GM23338 (cell line): ENCODE results near the gene TFEB. TPM values are rescaled to one million over a fixed set of nuclear protein-coding genes. Genes with fewer than 3 reads are reported as not detected.

ENCODE experiments used
- ATAC-seq: fragments of 200-7000 bp; cut with Tn5 transposase; 3 replicates; pipeline ENCODE4 v1.9.1; 2020
- DNase-seq: peaks from one replicate; pipeline ENCODE4 v3.0.0-alpha.2; 2015; ENCODE audit warnings: low spot score
- H2AFZ ChIP-seq: fragments of 200-600 bp; sonication (generic); 2 replicates; pipeline ENCODE4 v1.8.0; 2016; ENCODE audit warnings: antibody characterized with exemption, mild to moderate bottlenecking, moderate library complexity
- H3F3A ChIP-seq: fragments of 200-600 bp; sonication (generic); replicated peaks from 2 replicates; pipeline ENCODE4 v1.8.0; 2017; ENCODE audit warnings: antibody characterized with exemption, mixed run types, low read depth
- H3K27ac ChIP-seq: fragments of 200-600 bp; sonication (generic); 2 replicates; pipeline ENCODE4 v1.6.1; 2016; ENCODE audit warnings: low read depth
- H3K27me3 ChIP-seq: fragments of 200-600 bp; sonication (generic); 2 replicates; pipeline ENCODE4 v1.8.0; 2016; ENCODE audit warnings: mild to moderate bottlenecking, mixed run types, moderate library complexity; ENCODE audit not compliant: insufficient read depth
- H3K36me3 ChIP-seq: fragments of 200-600 bp; sonication (generic); 2 replicates; pipeline ENCODE4 v1.8.0; 2016; ENCODE audit warnings: mild to moderate bottlenecking; ENCODE audit not compliant: insufficient read depth
- H3K4me1 ChIP-seq: fragments of 200-600 bp; sonication (generic); 2 replicates; pipeline ENCODE4 v1.8.0; 2016; ENCODE audit warnings: mild to moderate bottlenecking, moderate library complexity; ENCODE audit not compliant: insufficient read depth
- H3K4me2 ChIP-seq: fragments of 200-600 bp; sonication (generic); 2 replicates; pipeline ENCODE4 v1.7.1; 2017; ENCODE audit warnings: mixed run types
- H3K4me3 ChIP-seq: fragments of 200-600 bp; sonication (generic); 2 replicates; pipeline ENCODE4 v1.6.1; 2016; ENCODE audit warnings: mixed run types
- H3K79me2 ChIP-seq: fragments of 200-600 bp; sonication (generic); replicated peaks from 2 replicates; pipeline ENCODE4 v1.8.0; 2017; ENCODE audit warnings: mild to moderate bottlenecking; ENCODE audit not compliant: insufficient read depth
- H3K9me2 ChIP-seq: fragments of 200-600 bp; sonication (generic); 2 replicates; pipeline ENCODE4 v1.8.0; 2017; ENCODE audit not compliant: insufficient read depth
- H4K20me1 ChIP-seq: fragments of 200-600 bp; sonication (generic); replicated peaks from 2 replicates; pipeline ENCODE4 v1.8.0; 2017; ENCODE audit warnings: mild to moderate bottlenecking; ENCODE audit not compliant: insufficient read depth
- H3K27ac Mint-ChIP-seq: 2 replicates; pipeline ENCODE4 v1.8.0; 2020; ENCODE audit warnings: inconsistent platforms, mild to moderate bottlenecking, moderate library complexity, mixed read lengths
- H3K27me3 Mint-ChIP-seq: 3 replicates; pipeline ENCODE4 v1.8.0; 2022; ENCODE audit warnings: low read depth, mild to moderate bottlenecking, moderate library complexity, mixed read lengths, inconsistent platforms; ENCODE audit not compliant: insufficient read depth, poor library complexity
- H3K36me3 Mint-ChIP-seq: 3 replicates; pipeline ENCODE4 v1.8.0; 2021; ENCODE audit warnings: low read depth, mild to moderate bottlenecking, inconsistent platforms, moderate library complexity, mixed read lengths
- H3K4me1 Mint-ChIP-seq: 3 replicates; pipeline ENCODE4 v1.8.0; 2020; ENCODE audit warnings: mild to moderate bottlenecking, inconsistent platforms, mixed read lengths
- H3K4me3 Mint-ChIP-seq: 3 replicates; pipeline ENCODE4 v1.8.0; 2021; ENCODE audit warnings: moderate library complexity, mild to moderate bottlenecking, inconsistent platforms, mixed read lengths
- H3K9me3 Mint-ChIP-seq: 3 replicates; pipeline ENCODE4 v1.8.0; 2020; ENCODE audit warnings: moderate library complexity, mild to moderate bottlenecking, inconsistent platforms, mixed read lengths
- CREB1 ChIP-seq: fragments of 250-450 bp; sonication (Bioruptor Pico); IDR thresholded peaks from 2 replicates; pipeline ENCODE4 v1.5.0; 2020; ENCODE audit warnings: low read depth, mild to moderate bottlenecking, moderate library complexity
- CTCF ChIP-seq, 2 experiments: fragments of 200-600 bp in 1 of 2; sonication (generic) in 1 of 2; conservative IDR thresholded peaks; 2 replicates each; pipeline versions ENCODE4 v1.5.1 to v1.6.1; 2016 to 2017; ENCODE audit warnings: antibody characterized with exemption in 2 of 2, low read depth in 2 of 2, mild to moderate bottlenecking in 2 of 2, moderate library complexity in 1 of 2
- EZH2 ChIP-seq: fragments of 200-600 bp; sonication (generic); IDR thresholded peaks from one replicate; pipeline ENCODE4 v1.8.0; 2017; ENCODE audit warnings: antibody characterized with exemption, mild to moderate bottlenecking, low read depth; ENCODE audit not compliant: unreplicated experiment
- EZH2phosphoT487 ChIP-seq: fragments of 200-600 bp; sonication (generic); IDR thresholded peaks from one replicate; pipeline ENCODE4 v1.8.1; 2018; ENCODE audit warnings: antibody characterized with exemption; ENCODE audit not compliant: unreplicated experiment
- NANOG ChIP-seq: IDR thresholded peaks from 2 replicates; pipeline ENCODE4 v1.6.1; 2016; ENCODE audit warnings: antibody characterized with exemption, borderline replicate concordance
- POLR2AphosphoS5 ChIP-seq: IDR thresholded peaks from 2 replicates; pipeline ENCODE4 v1.6.1; 2016; ENCODE audit warnings: antibody characterized with exemption, low read depth
- REST ChIP-seq: IDR thresholded peaks from one replicate; pipeline ENCODE4 v1.6.1; 2018; ENCODE audit warnings: antibody characterized with exemption; ENCODE audit not compliant: unreplicated experiment
- ZNF114 ChIP-seq: fragments of 250-450 bp; sonication (Bioruptor Pico); IDR thresholded peaks from 2 replicates; pipeline ENCODE4 v1.5.0; 2020; ENCODE audit warnings: mild to moderate bottlenecking, moderate library complexity
- ZNF462 ChIP-seq: fragments of 250-450 bp; sonication (Bioruptor Pico); IDR thresholded peaks from 2 replicates; pipeline ENCODE4 v1.5.0; 2020; ENCODE audit warnings: mild to moderate bottlenecking, moderate library complexity
- polyA plus RNA-seq: library from polyadenylated mRNA; unstranded; fragments of >200 nt; fragmentation: Nextera tagmentation; extraction: Ambion mirVana; gene quantifications from 2 replicates; pipeline ENCODE4 v1.2.1, GENCODE V29; 2016
- total RNA-seq: library from RNA; depleted of rRNA; stranded (reverse); fragments of >200 nt; shearing (Covaris generic); gene quantifications from 2 replicates; pipeline ENCODE4 v1.2.3, GENCODE V29; 2014

The TFEB gene
- total and polyA plus RNA-seq, 2 experiments from 2014 or later: 1.3 to 4.3 TPM

- TF ChIP-seq CREB1 (no peak), REST (no peak), EZH2phosphoT487 (no peak), EZH2 (no peak), NANOG (no peak)
These were observed 43.9 kb downstream of the TFEB start (continued) for GRCh38 chr6:41691426-41692079.

GRCh38 chr6:41690541-41691330, 44.7 kb downstream of the TFEB start:
- H3K27ac ChIP-seq: no peak overlapping the region
- no peaks in the 10 kb centered on the region for H3F3A ChIP-seq
- no peak overlapping the region for H3K4me2 ChIP-seq
- H2AFZ ChIP-seq: no peak overlapping the region
- Mint-ChIP-seq H3K27ac (no peak overlapping the region), H3K4me3 (no peak overlapping the region), H3K27me3 (peaks cover 11% of the 10 kb centered on the region), H3K4me1 (peaks cover 19% of the 10 kb centered on the region), H3K9me3 (no peaks in the 10 kb centered on the region), H3K36me3 (no peaks in the 10 kb centered on the region)
- no peaks in the 10 kb centered on the region for H3K27me3 ChIP-seq
- no peaks in the 10 kb centered on the region for H3K36me3 ChIP-seq
- no peaks in the 10 kb centered on the region for H4K20me1 ChIP-seq
- no peak for ATAC-seq
- no peak overlapping the region for H3K4me3 ChIP-seq
- no peak for DNase-seq
- peaks cover 7% of the 10 kb centered on the region for H3K4me1 ChIP-seq
- H3K79me2 ChIP-seq: no peaks in the 10 kb centered on the region
- H3K9me2 ChIP-seq: no peaks in the 10 kb centered on the region
- TF ChIP-seq POLR2AphosphoS5 (no peak), NANOG (no peak), CTCF (conservative IDR thresholded peaks at IDR 0.05; ENCODE audit: low read depth in 2 of 2) (no peak), ZNF462 (CRISPR knock-in tag) (no peak), ZNF114 (CRISPR knock-in tag) (no peak)
